ENCODE results near the gene NDUFS2. TPM values are rescaled to one million over a fixed set of nuclear protein-coding genes. Genes with fewer than 3 reads are reported as not detected.
A peak's percentile ranks its signal among the peaks of the same experiment; 100 is the strongest.

The NDUFS2 gene
- total and polyA plus RNA-seq, 9 of the 15 experiments (the other 6 are each of a cell fraction or from before 2014, with no cell fraction given): 70.0 to 176 (median 141) TPM

GRCh38 chr1:161153682-161154337 is 48.4 kb upstream of the NDUFS2 start, which contains the start of gene UFC1 (continued):
- TF ChIP-seq TSHZ1 (CRISPR knock-in tag; IDR thresholded peaks at IDR 0.05) (no peak), ZNF316 (IDR thresholded peaks at IDR 0.05) (no peak), ZBTB11 (CRISPR knock-in tag; IDR thresholded peaks at IDR 0.05) (peak; percentile 92 to 99 (median 97); a peak in 5 of 6 replicates), ZNF121 (CRISPR knock-in tag; conservative IDR thresholded peaks at IDR 0.05) (no peak), CBX2 (IDR thresholded peaks at IDR 0.05; ENCODE audit: insufficient read depth, low read length, poor library complexity, severe bottlenecking) (no peak), SAP30 (IDR thresholded peaks at IDR 0.05; ENCODE audit: borderline replicate concordance, insufficient read depth, low read depth, low read length, poor library complexity, severe bottlenecking) (peak; percentile 70), ZBTB17 (CRISPR knock-in tag; IDR thresholded peaks at IDR 0.05) (0 out of 2 replicates have a peak, but pooled peaks have one; percentile 42), DNMT1 (IDR thresholded peaks at IDR 0.05) (0 out of 2 replicates have a peak, but pooled peaks have one; percentile 14), ZBTB40 (IDR thresholded peaks at IDR 0.05) (peak; percentile 98), ZBTB40 (CRISPR knock-in tag; IDR thresholded peaks at IDR 0.05) (no peak)
